NT2/D1 (cell line): ENCODE results near the gene TMBIM6.

Experiments used
- YY1 ChIP-seq: IDR thresholded peaks from 2 replicates; pipeline ENCODE4 v1.6.1; 2011; ENCODE audit not compliant: insufficient read length, insufficient read depth
- ZNF274 ChIP-seq: IDR thresholded peaks from 2 replicates; pipeline ENCODE4 v1.6.1; 2011; ENCODE audit warnings: mild to moderate bottlenecking, low read depth, low read length

DNA sequence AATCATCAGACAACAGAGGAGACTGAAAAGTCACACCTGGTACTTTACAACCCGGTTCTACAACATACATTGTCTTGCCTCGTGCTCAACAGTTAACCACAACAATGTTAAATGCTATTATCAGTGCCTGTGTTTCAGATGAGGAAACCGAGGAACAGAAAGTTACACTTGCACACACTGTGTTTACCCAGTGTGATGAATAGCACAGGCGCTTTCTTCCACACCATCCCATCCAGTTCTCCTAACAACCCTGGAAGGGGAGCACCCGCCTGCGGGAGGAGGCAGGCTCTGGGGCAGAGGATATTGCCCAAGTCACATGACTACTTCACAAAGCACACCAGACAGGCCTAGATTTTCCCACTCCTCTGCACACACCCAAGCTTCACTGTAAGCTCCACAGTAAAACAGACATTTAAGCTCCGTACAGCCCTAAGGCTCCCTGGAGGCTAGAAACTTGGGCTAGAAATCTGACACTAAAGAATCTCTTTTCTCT lies 65.0 kb downstream of the TMBIM6 start:
- TF ChIP-seq YY1 (no peak), ZNF274 (no peak)
